HepG2 (cell line): ENCODE results near the gene DAZL.

Experiments used
- EZH2 ChIP-seq: conservative IDR thresholded peaks from 2 replicates; pipeline ENCODE4 v1.6.1; 2012; ENCODE audit warnings: mild to moderate bottlenecking, low read depth, low read length, moderate library complexity
- HNRNPK ChIP-seq: fragments of 200-400 bp; formaldehyde crosslinking; IDR thresholded peaks from 2 replicates; pipeline ENCODE4 v1.6.1; 2018; ENCODE audit warnings: low read length, low read depth, moderate library complexity, mild to moderate bottlenecking; ENCODE audit not compliant: poor library complexity, severe bottlenecking
- JUN ChIP-seq: sonication (generic); formaldehyde crosslinking; IDR thresholded peaks from 2 replicates; pipeline ENCODE4 v1.4.0; 2020; ENCODE audit warnings: mild to moderate bottlenecking, missing genetic modification reagents
- PITX1 ChIP-seq: sonication (generic); formaldehyde crosslinking; IDR thresholded peaks from 2 replicates; pipeline ENCODE4 v1.5.1; 2020; ENCODE audit warnings: mild to moderate bottlenecking, missing genetic modification reagents
- POLR2AphosphoS5 ChIP-seq: IDR thresholded peaks from 2 replicates; pipeline ENCODE4 v1.6.1; 2012; ENCODE audit warnings: low read depth, low read length
- RELA ChIP-seq: sonication (generic); formaldehyde crosslinking; IDR thresholded peaks from 2 replicates; pipeline ENCODE4 v1.4.0; 2020; ENCODE audit warnings: missing genetic modification reagents
- RFXANK ChIP-seq: IDR thresholded peaks from 2 replicates; pipeline ENCODE4 v1.6.1; 2016
- SNAPC4 ChIP-seq: sonication (generic); formaldehyde crosslinking; IDR thresholded peaks from 2 replicates; pipeline ENCODE4 v1.4.0; 2020; ENCODE audit warnings: mild to moderate bottlenecking, missing genetic modification reagents
- TAF15 ChIP-seq: fragments of 200-400 bp; formaldehyde crosslinking; IDR thresholded peaks from one replicate; pipeline ENCODE4 v1.6.1; 2018; ENCODE audit warnings: mild to moderate bottlenecking, low read depth, low read length; ENCODE audit not compliant: poor library complexity, severe bottlenecking
- TEAD3 ChIP-seq: optimal IDR thresholded peaks from 2 replicates; pipeline ENCODE3; 2016; ENCODE audit warnings: borderline replicate concordance
- TF ChIP-seq, protein P1 (sequence below): sonication (generic); formaldehyde crosslinking; IDR thresholded peaks from 2 replicates; pipeline ENCODE4 v1.5.0; 2020; ENCODE audit warnings: mild to moderate bottlenecking, missing genetic modification reagents, moderate library complexity

GRCh38 chr3:16604433-16604832 is 790 bp downstream of the DAZL start:
- TF ChIP-seq, protein P1, sequence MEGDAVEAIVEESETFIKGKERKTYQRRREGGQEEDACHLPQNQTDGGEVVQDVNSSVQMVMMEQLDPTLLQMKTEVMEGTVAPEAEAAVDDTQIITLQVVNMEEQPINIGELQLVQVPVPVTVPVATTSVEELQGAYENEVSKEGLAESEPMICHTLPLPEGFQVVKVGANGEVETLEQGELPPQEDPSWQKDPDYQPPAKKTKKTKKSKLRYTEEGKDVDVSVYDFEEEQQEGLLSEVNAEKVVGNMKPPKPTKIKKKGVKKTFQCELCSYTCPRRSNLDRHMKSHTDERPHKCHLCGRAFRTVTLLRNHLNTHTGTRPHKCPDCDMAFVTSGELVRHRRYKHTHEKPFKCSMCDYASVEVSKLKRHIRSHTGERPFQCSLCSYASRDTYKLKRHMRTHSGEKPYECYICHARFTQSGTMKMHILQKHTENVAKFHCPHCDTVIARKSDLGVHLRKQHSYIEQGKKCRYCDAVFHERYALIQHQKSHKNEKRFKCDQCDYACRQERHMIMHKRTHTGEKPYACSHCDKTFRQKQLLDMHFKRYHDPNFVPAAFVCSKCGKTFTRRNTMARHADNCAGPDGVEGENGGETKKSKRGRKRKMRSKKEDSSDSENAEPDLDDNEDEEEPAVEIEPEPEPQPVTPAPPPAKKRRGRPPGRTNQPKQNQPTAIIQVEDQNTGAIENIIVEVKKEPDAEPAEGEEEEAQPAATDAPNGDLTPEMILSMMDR = no peak
- TF ChIP-seq RELA (CRISPR knock-in tag) (no peak), TAF15 (no peak), RFXANK (CRISPR knock-in tag) (no peak), JUN (CRISPR knock-in tag) (no peak), SNAPC4 (CRISPR knock-in tag) (no peak), EZH2 (no peak), POLR2AphosphoS5 (no peak), HNRNPK (no peak), TEAD3 (CRISPR knock-in tag) (no peak), PITX1 (CRISPR knock-in tag) (no peak)
